Lung (tissue), 12 donors: ENCODE measurements around the gene NAB2. TPM values are rescaled to one million over a fixed set of nuclear protein-coding genes. Genes with fewer than 3 reads are reported as not detected.

ENCODE experiments used
- ATAC-seq: fragments of 200-7000 bp; cut with Tn5 transposase; one replicate; pipeline ENCODE4 v1.9.1; 2020; ENCODE audit warnings: moderate number of reproducible peaks; ENCODE audit not compliant: insufficient read depth, low FRiP score
- DNase-seq, 3 donors: peaks; one replicate each; pipeline ENCODE4 v3.0.0-alpha.2; 2013 to 2017
- H3K27ac ChIP-seq, 2 donors: one replicate each; pipeline ENCODE4 v1.5.1; 2013; ENCODE audit warnings: mild to moderate bottlenecking in 2 of 2, moderate library complexity in 2 of 2, control low read depth in 1 of 2, inconsistent platforms in 1 of 2, low read depth in 1 of 2, low read length in 1 of 2
- H3K27me3 ChIP-seq, 3 donors: one replicate each; pipeline ENCODE4 v1.5.1; 2013; ENCODE audit warnings: low read length in 2 of 3; ENCODE audit not compliant: control insufficient read depth in 3 of 3, insufficient read depth in 3 of 3
- H3K36me3 ChIP-seq, 4 donors: one replicate each; pipeline ENCODE4 v1.5.1; 2013; ENCODE audit warnings: low read length in 4 of 4, mild to moderate bottlenecking in 1 of 4, moderate library complexity in 1 of 4; ENCODE audit not compliant: control insufficient read depth in 4 of 4, insufficient read depth in 4 of 4
- H3K4me1 ChIP-seq, 5 donors: one replicate each; pipeline ENCODE4 v1.5.1; 2013; ENCODE audit warnings: low read length in 5 of 5, mild to moderate bottlenecking in 2 of 5, moderate library complexity in 1 of 5; ENCODE audit not compliant: control insufficient read depth in 5 of 5, insufficient read depth in 5 of 5
- H3K4me3 ChIP-seq: one replicate; pipeline ENCODE4 v1.5.1; 2013; ENCODE audit warnings: mild to moderate bottlenecking, control low read depth, moderate library complexity
- H3K9ac ChIP-seq, 2 donors: one replicate each; pipeline ENCODE4 v1.5.1; 2013; ENCODE audit warnings: low read length in 2 of 2, control low read depth in 1 of 2; ENCODE audit not compliant: insufficient read depth in 1 of 2
- H3K9me3 ChIP-seq, 4 donors: one replicate each; pipeline ENCODE4 v1.5.1; 2013; ENCODE audit warnings: low read length in 3 of 4, mild to moderate bottlenecking in 1 of 4, moderate library complexity in 1 of 4; ENCODE audit not compliant: control insufficient read depth in 4 of 4, insufficient read depth in 3 of 4
- WGBS, 2 donors: extraction: QIAGEN DNeasy Blood & Tissue Kit; methylation state at CpG; one replicate each; pipeline ENCODE4 v1.1.7; 2013; 5-methylcytosine and 5-hydroxymethylcytosine counted together
- polyA plus RNA-seq, 2 donors: library from polyadenylated mRNA; stranded (reverse); fragments of 200-250 nt; gene quantifications; one replicate each; pipeline ENCODE4 v1.2.1, GENCODE V29; 2013
- total RNA-seq, 2 donors: library from RNA; depleted of rRNA in 1 of 2; stranded (reverse); fragments of >200 nt in 1 of 2; gene quantifications; one replicate each; pipeline ENCODE4 v1.2.1, GENCODE V29; 2014 to 2021
- TF ChIP-seq, protein P1 (sequence below): IDR thresholded peaks from 2 replicates; pipeline ENCODE4 v1.5.1; 2012; ENCODE audit warnings: mild to moderate bottlenecking; ENCODE audit errors: control extremely low read depth, extremely low read depth
- donor health status: control.
- donor health status: control.
- donor health status: Bipolar disorder and iron deficiency.
- donor health status: healthy.
- donor health status: DM: yes; HTN: yes; CAD: no.

The NAB2 gene
- total and polyA plus RNA-seq, 4 donors, result 16.7 to 51.3 (median 38.9) TPM

DNA sequence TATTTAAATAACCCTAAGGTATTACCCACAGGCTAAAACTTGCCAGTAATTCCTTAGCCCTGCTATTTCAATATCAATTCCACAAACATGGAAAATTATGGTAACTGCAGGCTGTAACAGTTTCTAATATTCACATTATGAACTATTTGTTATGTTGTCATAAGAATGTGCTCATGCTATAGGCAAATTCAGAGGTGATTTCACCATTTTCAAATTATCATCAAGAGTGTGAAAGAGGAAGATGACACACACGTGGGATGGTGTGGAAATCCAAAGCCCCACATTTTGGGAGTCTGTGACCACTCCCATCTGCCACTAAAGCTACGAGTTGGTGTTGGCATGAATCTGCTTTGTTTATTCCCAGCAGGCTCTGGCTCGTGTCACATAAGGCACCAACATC is 33.1 kb upstream of the NAB2 start:
- no peaks in the 10 kb centered on the region for H3K9me3 ChIP-seq
- no peak overlapping the region for H3K9ac ChIP-seq
- no peaks in the 10 kb centered on the region for H3K27me3 ChIP-seq
- no peak for DNase-seq
- no peak overlapping the region for H3K4me3 ChIP-seq
- H3K36me3 ChIP-seq, result peaks cover 11 to 27% (median 18%) of the 10 kb centered on the region in 4 donors
- no peak overlapping the region for H3K27ac ChIP-seq
- no peaks in the 10 kb centered on the region for H3K4me1 ChIP-seq
- 36 to 52% methylated on average over 3 of the region's 3 CpGs for WGBS, 2 donors
- TF ChIP-seq, protein P1, sequence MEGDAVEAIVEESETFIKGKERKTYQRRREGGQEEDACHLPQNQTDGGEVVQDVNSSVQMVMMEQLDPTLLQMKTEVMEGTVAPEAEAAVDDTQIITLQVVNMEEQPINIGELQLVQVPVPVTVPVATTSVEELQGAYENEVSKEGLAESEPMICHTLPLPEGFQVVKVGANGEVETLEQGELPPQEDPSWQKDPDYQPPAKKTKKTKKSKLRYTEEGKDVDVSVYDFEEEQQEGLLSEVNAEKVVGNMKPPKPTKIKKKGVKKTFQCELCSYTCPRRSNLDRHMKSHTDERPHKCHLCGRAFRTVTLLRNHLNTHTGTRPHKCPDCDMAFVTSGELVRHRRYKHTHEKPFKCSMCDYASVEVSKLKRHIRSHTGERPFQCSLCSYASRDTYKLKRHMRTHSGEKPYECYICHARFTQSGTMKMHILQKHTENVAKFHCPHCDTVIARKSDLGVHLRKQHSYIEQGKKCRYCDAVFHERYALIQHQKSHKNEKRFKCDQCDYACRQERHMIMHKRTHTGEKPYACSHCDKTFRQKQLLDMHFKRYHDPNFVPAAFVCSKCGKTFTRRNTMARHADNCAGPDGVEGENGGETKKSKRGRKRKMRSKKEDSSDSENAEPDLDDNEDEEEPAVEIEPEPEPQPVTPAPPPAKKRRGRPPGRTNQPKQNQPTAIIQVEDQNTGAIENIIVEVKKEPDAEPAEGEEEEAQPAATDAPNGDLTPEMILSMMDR, result no peak
- ATAC-seq, result no peak

DNA sequence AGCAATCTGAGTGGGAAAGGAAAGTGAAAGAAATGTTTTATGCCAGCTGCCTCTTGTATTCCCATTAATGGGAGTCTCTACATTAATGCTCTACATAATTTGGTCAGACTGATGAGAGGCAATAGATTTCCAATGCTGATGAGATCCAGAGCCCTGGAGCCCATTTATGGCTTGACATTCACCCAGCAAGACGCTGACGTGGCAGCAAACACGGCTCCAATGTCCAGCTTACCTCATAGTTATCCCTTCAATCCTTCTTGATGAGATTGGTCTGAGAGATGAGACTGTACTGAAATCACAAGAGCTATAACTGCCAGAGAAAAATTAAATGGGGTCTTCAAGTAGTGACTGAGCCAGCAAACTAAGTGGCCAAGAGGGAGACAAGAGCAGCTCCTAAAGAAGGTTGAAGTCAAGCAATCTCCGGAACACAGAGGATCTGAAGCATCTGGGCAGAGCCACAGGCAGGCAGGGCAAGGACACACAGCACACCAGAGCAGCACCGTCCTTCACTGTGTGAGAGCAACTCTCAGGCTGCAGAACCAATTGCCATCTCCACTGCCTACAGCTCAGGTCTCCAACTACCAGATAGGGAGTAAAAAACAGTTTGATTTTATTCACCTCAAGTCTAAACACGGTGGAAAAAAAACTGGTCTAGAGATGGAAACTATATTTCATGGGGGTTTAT is 31.7 kb upstream of the NAB2 start:
- Histone ChIP-seq H3K27ac (no peak overlapping the region), H3K9ac (no peak overlapping the region), H3K4me1 (no peaks in the 10 kb centered on the region), H3K4me3 (no peak overlapping the region), H3K36me3 (peaks cover 11 to 27% (median 18%) of the 10 kb centered on the region in 4 donors), H3K9me3 (no peaks in the 10 kb centered on the region), H3K27me3 (no peaks in the 10 kb centered on the region)
- no peak for ATAC-seq
- 86 to 97% methylated on average over 6 of the region's 6 CpGs for WGBS, 2 donors
- TF ChIP-seq, protein P1, result no peak
- DNase-seq, result no peak

DNA sequence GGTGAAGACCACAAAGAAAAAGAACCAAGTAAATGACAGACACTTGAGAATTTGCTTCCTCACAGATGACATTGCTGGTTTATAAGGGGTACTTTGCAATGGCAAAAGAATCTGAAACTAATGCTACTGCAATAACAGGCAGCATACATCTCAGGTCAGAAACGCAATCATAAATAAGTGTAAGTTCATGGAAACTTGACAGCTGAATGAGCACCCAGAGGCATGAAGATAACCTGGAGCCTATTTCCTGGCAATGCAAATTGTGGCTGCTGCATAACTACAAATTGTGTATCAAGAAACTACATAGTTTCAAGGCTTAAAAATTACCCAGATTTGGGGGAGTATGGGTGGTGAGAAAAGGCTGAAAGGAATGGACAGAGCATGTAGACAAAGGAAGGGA is 30.5 kb upstream of the NAB2 start:
- TF ChIP-seq, protein P1, result no peak
- DNase-seq, result no peak
- ATAC-seq, result no peak
- no peak overlapping the region for H3K27ac ChIP-seq
- H3K4me3 ChIP-seq, result no peak overlapping the region
- WGBS, 2 donors, result 96 to 100% methylated on average over 1 of the region's 1 CpG
- no peaks in the 10 kb centered on the region for H3K9me3 ChIP-seq
- H3K4me1 ChIP-seq, result no peaks in the 10 kb centered on the region
- no peak overlapping the region for H3K9ac ChIP-seq
- peaks cover 13 to 30% (median 18%) of the 10 kb centered on the region in 4 donors for H3K36me3 ChIP-seq
- no peaks in the 10 kb centered on the region for H3K27me3 ChIP-seq
